Upper lobe of left lung (tissue), 4 donors: ENCODE results near the gene GRIA3.

ENCODE experiments used
- CTCF ChIP-seq, 6 experiments: fragments of 450-650 bp in 4 of 6; fragments of 200-600 bp in 2 of 6; sonication (generic) in 2 of 6; IDR thresholded peaks; one replicate each; pipeline ENCODE4 v1.5.1; 2016 to 2019; ENCODE audit warnings: antibody characterized with exemption in 6 of 6
- EP300 ChIP-seq, 4 donors: sonication (generic); formaldehyde crosslinking; IDR thresholded peaks; one replicate each; pipeline ENCODE4 v1.5.1; 2017; ENCODE audit warnings: antibody characterized with exemption in 4 of 4, control low read depth in 2 of 4

GRCh38 chrX:123222920-123223319, 38.8 kb downstream of the GRIA3 start:
- TF ChIP-seq CTCF (IDR thresholded peaks at IDR 0.05) (no peak), EP300 (IDR thresholded peaks at IDR 0.05) (no peak)
